HL-60 (cell line): ENCODE measurements around the gene IZUMO4.

Experiments used
- DNase-seq, 2 experiments: peaks; one replicate each; pipeline ENCODE4 v3.0.0-alpha.2; 2010 to 2020; ENCODE audit warnings: low read depth in 1 of 2, low spot score in 1 of 2
- H3K27ac ChIP-seq: fragments of 250-450 bp; sonication (Bioruptor Pico); replicated peaks from 2 replicates; pipeline ENCODE4 v1.5.1; 2020; ENCODE audit warnings: mild to moderate bottlenecking, moderate library complexity
- H3K27me3 ChIP-seq: fragments of 250-450 bp; sonication (Bioruptor Pico); 2 replicates; pipeline ENCODE4 v1.5.1; 2021; ENCODE audit warnings: mild to moderate bottlenecking, moderate library complexity; ENCODE audit not compliant: insufficient read depth, poor library complexity, severe bottlenecking
- H3K4me3 ChIP-seq: replicated peaks from 2 replicates; pipeline ENCODE4 v1.5.1; 2011; ENCODE audit warnings: mild to moderate bottlenecking, control low read depth, low read length; ENCODE audit not compliant: insufficient read depth
- GABPA ChIP-seq: IDR thresholded peaks from 2 replicates; pipeline ENCODE4 v1.6.1; 2012; ENCODE audit warnings: low read depth
- POLR2AphosphoS5 ChIP-seq: IDR thresholded peaks from 2 replicates; pipeline ENCODE4 v1.6.1; 2012; ENCODE audit warnings: low read depth
- SPI1 ChIP-seq: IDR thresholded peaks from 2 replicates; pipeline ENCODE4 v1.6.1; 2012; ENCODE audit warnings: low read depth, mild to moderate bottlenecking, borderline replicate concordance
- TF ChIP-seq, protein P1 (sequence below): IDR thresholded peaks from 2 replicates; pipeline ENCODE4 v1.6.1; 2012; ENCODE audit warnings: low read depth; ENCODE audit not compliant: insufficient replicate concordance
- TF ChIP-seq, protein P2 (sequence below): IDR thresholded peaks from one replicate; pipeline ENCODE4 v1.5.1; 2011; ENCODE audit warnings: low read length, control low read depth, inconsistent platforms; ENCODE audit not compliant: insufficient read depth

IZUMO4 gene

DNA sequence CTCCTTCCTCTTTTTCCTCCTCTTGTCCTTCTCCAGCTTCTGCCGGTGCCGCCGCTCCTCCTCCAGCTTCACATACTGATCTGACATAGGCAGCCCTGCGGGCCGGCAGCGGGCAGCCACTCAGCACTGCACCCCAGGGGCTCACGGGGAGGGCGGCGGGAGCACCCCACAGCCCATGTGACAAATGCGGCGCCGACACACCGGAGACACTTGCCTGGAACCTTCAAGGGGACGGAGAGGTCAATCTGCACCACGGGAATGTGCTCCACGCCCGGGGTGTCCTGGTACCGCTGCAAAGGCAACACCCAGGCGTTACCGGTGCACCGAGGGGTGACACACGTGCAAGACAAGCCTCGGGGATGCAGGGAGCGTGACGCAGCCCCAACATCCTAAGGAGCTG is 18.6 kb downstream of the IZUMO4 start:
- no peak for DNase-seq
- TF ChIP-seq GABPA (no peak), SPI1 (no peak)
- TF ChIP-seq, protein P1, sequence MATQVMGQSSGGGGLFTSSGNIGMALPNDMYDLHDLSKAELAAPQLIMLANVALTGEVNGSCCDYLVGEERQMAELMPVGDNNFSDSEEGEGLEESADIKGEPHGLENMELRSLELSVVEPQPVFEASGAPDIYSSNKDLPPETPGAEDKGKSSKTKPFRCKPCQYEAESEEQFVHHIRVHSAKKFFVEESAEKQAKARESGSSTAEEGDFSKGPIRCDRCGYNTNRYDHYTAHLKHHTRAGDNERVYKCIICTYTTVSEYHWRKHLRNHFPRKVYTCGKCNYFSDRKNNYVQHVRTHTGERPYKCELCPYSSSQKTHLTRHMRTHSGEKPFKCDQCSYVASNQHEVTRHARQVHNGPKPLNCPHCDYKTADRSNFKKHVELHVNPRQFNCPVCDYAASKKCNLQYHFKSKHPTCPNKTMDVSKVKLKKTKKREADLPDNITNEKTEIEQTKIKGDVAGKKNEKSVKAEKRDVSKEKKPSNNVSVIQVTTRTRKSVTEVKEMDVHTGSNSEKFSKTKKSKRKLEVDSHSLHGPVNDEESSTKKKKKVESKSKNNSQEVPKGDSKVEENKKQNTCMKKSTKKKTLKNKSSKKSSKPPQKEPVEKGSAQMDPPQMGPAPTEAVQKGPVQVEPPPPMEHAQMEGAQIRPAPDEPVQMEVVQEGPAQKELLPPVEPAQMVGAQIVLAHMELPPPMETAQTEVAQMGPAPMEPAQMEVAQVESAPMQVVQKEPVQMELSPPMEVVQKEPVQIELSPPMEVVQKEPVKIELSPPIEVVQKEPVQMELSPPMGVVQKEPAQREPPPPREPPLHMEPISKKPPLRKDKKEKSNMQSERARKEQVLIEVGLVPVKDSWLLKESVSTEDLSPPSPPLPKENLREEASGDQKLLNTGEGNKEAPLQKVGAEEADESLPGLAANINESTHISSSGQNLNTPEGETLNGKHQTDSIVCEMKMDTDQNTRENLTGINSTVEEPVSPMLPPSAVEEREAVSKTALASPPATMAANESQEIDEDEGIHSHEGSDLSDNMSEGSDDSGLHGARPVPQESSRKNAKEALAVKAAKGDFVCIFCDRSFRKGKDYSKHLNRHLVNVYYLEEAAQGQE: no peak
- Histone ChIP-seq H3K27ac (no peak overlapping the region), H3K27me3 (no peaks in the 10 kb centered on the region), H3K4me3 (no peak overlapping the region)

DNA sequence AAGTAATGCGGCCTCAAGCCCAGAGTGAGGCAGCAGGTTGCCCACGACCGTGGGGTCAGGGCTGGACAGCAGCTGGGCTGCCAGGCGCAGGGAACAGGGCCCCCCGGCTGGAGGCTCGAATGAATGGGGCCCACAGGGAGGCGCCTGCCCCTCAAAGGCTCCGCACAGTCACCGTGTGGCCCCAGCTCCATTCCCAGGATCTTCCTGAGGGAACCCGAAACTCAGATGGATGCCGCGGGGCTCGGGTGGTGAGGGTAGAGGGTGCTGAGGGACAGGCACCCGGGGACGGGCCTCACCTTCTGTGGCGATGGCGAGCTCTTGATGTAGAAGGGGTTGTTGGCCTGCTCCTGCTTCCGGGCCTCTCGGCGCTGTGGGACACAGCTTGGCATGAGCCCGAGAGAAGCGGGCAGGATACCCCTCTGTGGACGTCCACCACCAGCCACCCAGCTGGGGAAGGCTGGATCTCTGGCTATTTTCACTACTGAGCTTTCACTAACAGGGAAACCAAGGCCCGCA is 19.3 kb downstream of the IZUMO4 start:
- Histone ChIP-seq H3K4me3 (no peak overlapping the region), H3K27ac (no peak overlapping the region), H3K27me3 (no peaks in the 10 kb centered on the region)
- TF ChIP-seq, protein P1: no peak
- no peak for TF ChIP-seq GABPA
- DNase-seq: no peak

DNA sequence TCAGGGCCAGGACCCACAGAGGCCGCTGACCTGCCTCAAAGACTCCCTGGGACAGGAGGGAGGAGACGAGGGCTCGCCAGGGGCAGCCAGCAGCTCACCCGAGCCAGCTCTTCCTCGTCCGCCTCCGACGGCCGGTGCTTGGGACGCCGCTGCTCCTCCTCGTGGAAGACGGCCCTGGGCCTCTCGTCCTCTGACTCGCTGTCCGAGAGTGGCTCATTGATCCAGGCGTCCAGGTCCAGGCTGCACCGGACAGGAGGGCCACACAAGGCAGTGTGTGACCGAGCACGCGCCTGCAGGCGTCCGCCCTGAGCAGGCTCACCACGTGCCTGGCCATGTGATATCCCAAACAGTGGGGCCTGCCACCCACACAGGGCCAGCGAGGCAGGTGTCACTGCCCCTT is 19.8 kb downstream of the IZUMO4 start:
- DNase-seq: no peak
- no peak for TF ChIP-seq GABPA
- TF ChIP-seq POLR2AphosphoS5: no peak
- Histone ChIP-seq H3K27ac (no peak overlapping the region), H3K27me3 (no peaks in the 10 kb centered on the region), H3K4me3 (no peak overlapping the region)

DNA sequence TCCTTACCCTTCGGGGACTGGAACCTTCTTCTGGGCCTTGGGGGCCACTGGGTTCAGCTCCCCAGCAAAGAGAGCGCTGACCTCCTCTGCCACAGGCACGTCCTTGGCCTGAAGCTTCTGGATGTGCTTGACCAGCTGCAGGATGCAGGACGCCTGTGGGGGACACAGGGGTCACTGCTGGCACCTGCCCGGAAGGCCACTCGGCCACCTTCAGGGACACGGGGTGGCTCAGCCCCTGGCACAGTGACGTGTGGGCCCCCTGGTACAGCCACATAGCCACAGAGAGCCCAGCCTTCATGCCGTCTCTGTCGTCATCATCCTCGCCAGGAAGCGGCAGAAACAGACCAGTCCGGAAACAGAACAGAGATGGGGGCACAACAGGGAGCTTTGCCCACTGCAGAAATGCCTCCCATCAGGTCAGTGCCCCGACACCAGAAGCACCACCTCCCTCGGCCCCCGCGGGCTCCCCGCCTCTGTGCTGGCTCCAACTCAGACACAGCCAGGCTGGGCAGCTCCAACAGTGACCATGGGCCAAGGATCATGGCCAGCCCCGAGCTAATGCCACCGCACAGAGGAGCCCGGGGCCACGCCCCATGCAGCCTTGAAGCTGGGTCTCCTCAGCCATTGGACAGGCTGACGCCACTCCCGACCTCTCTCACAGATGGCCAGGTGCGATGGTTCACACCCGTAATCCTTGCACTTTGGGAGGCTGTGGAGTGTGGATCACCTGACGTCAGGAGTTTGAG is 20.7 kb downstream of the IZUMO4 start:
- Histone ChIP-seq H3K4me3 (no peak overlapping the region), H3K27ac (no peak overlapping the region), H3K27me3 (no peaks in the 10 kb centered on the region)
- TF ChIP-seq SPI1 (no peak), POLR2AphosphoS5 (no peak), GABPA (no peak)
- TF ChIP-seq, protein P2, sequence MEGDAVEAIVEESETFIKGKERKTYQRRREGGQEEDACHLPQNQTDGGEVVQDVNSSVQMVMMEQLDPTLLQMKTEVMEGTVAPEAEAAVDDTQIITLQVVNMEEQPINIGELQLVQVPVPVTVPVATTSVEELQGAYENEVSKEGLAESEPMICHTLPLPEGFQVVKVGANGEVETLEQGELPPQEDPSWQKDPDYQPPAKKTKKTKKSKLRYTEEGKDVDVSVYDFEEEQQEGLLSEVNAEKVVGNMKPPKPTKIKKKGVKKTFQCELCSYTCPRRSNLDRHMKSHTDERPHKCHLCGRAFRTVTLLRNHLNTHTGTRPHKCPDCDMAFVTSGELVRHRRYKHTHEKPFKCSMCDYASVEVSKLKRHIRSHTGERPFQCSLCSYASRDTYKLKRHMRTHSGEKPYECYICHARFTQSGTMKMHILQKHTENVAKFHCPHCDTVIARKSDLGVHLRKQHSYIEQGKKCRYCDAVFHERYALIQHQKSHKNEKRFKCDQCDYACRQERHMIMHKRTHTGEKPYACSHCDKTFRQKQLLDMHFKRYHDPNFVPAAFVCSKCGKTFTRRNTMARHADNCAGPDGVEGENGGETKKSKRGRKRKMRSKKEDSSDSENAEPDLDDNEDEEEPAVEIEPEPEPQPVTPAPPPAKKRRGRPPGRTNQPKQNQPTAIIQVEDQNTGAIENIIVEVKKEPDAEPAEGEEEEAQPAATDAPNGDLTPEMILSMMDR: no peak
- TF ChIP-seq, protein P1: no peak
- no peak for DNase-seq
